PC-3 (cell line): ENCODE measurements around the gene IQCK. TPM values are rescaled to one million over a fixed set of nuclear protein-coding genes. Genes with fewer than 3 reads are reported as not detected.
A peak's percentile ranks its signal among the peaks of the same experiment; 100 is the strongest.

Experiments used
- ATAC-seq: fragments of 200-7000 bp; cut with Tn5 transposase; 2 replicates; pipeline ENCODE4 v1.9.1; 2020; ENCODE audit warnings: mild to moderate bottlenecking, moderate library complexity
- Bru-seq: library from RNA; stranded (reverse); fragments of 400-500 nt; gene quantifications from one replicate; lab custom pipeline; 2021; lab: Mats Ljungman, UMichigan
- BruChase-seq, 2 experiments: library from RNA; stranded (reverse); fragments of 400-500 nt; gene quantifications; one replicate each; lab custom pipeline; 2021; lab: Mats Ljungman, UMichigan
- BruUV-seq: library from RNA; stranded (reverse); fragments of 400-500 nt; replicated peaks from 2 replicates; lab custom pipeline; 2021; lab: Mats Ljungman, UMichigan
- CTCF ChIA-PET: fragments of 300-600 bp; sonication (Branson Sonifier 250); formaldehyde crosslinking; loops from one replicate; lab custom pipeline; 2022; ENCODE audit warnings: antibody characterized with exemption; lab: Charles Lee
- POLR2A ChIA-PET: fragments of 300-600 bp; sonication (Branson Sonifier 250); formaldehyde crosslinking; loops from one replicate; lab custom pipeline; 2022; ENCODE audit warnings: antibody characterized with exemption; ENCODE audit not compliant: unreplicated experiment; lab: Charles Lee
- DNase-seq: peaks from one replicate; pipeline ENCODE4 v3.0.0-alpha.2; 2015
- H2AFZ ChIP-seq: fragments of 300-600 bp; sonication (generic); 2 replicates; pipeline ENCODE4 v1.6.0; 2016; ENCODE audit warnings: antibody characterized with exemption, low read length
- H3F3A ChIP-seq: fragments of 300-600 bp; sonication (generic); one replicate; pipeline ENCODE4 v1.6.0; 2017; ENCODE audit warnings: antibody characterized with exemption, low read length, control low read depth, mild to moderate bottlenecking; ENCODE audit not compliant: unreplicated experiment
- H3K27ac ChIP-seq: fragments of 300-600 bp; sonication (generic); 2 replicates; pipeline ENCODE4 v1.5.1; 2016; ENCODE audit warnings: mild to moderate bottlenecking, low read length
- H3K27me3 ChIP-seq: fragments of 300-600 bp; sonication (generic); 2 replicates; pipeline ENCODE4 v1.6.1; 2016; ENCODE audit warnings: low read length, mixed read lengths
- H3K36me3 ChIP-seq: fragments of 300-600 bp; sonication (generic); 2 replicates; pipeline ENCODE4 v1.6.1; 2016; ENCODE audit warnings: low read depth, mixed run types, low read length, mixed read lengths
- H3K4me1 ChIP-seq: fragments of 300-600 bp; sonication (generic); 2 replicates; pipeline ENCODE4 v1.5.1; 2016; ENCODE audit warnings: low read length; ENCODE audit not compliant: insufficient read depth
- H3K4me2 ChIP-seq: fragments of 300-600 bp; sonication (generic); 2 replicates; pipeline ENCODE4 v1.6.0; 2016; ENCODE audit warnings: low read length
- H3K4me3 ChIP-seq: fragments of 300-600 bp; sonication (generic); 2 replicates; pipeline ENCODE4 v1.5.1; 2016; ENCODE audit warnings: mild to moderate bottlenecking, low read length, mixed read lengths
- H3K79me2 ChIP-seq: fragments of 300-600 bp; sonication (generic); 2 replicates; pipeline ENCODE4 v1.6.1; 2017; ENCODE audit warnings: low read length, mixed read lengths
- H3K9ac ChIP-seq: fragments of 300-600 bp; sonication (generic); 2 replicates; pipeline ENCODE4 v1.6.0; 2016; ENCODE audit warnings: mild to moderate bottlenecking, low read length
- H3K9me2 ChIP-seq: fragments of 300-600 bp; sonication (generic); replicated peaks from 2 replicates; pipeline ENCODE4 v1.6.1; 2016; ENCODE audit warnings: mixed run types, low read length, mixed read lengths
- H3K9me3 ChIP-seq: fragments of 300-600 bp; sonication (generic); 2 replicates; pipeline ENCODE4 v1.6.1; 2016; ENCODE audit warnings: low read length, mixed read lengths
- H4K20me1 ChIP-seq: fragments of 300-600 bp; sonication (generic); 2 replicates; pipeline ENCODE4 v1.6.1; 2016; ENCODE audit warnings: low read length, mixed read lengths
- EZH2 ChIP-seq: fragments of 300-600 bp; sonication (generic); IDR thresholded peaks from one replicate; pipeline ENCODE4 v1.6.1; 2017; ENCODE audit warnings: antibody characterized with exemption, mild to moderate bottlenecking, low read length; ENCODE audit not compliant: unreplicated experiment
- EZH2phosphoT487 ChIP-seq: fragments of 300-600 bp; sonication (generic); IDR thresholded peaks from 2 replicates; pipeline ENCODE4 v1.6.1; 2018; ENCODE audit warnings: mild to moderate bottlenecking, antibody characterized with exemption, low read length, borderline replicate concordance
- intact Hi-C: fragments of 100-400 bp; cut with micrococcal nuclease; formaldehyde crosslinking; loops from 2 replicates; pipeline ENCODE4 v1.9.0; 2023
- long read RNA-seq: library from polyadenylated mRNA; unstranded; transcript quantifications from one replicate; pipeline ENCODE4 v2.0.0, GENCODE V29; 2021; ENCODE audit not compliant: unreplicated experiment
- total RNA-seq: library from RNA; depleted of rRNA; stranded (reverse); fragments of >200 nt; gene quantifications from 2 replicates; pipeline ENCODE4 v1.2.3, GENCODE V29; 2014; rRNA removed
- TF ChIP-seq, protein P1 (sequence below): fragments of 300-600 bp; sonication (generic); conservative IDR thresholded peaks from 2 replicates; pipeline ENCODE4 v1.5.1; 2017; ENCODE audit warnings: antibody characterized with exemption, low read depth, mild to moderate bottlenecking, low read length

The IQCK gene
- total RNA-seq (3.3 and 8.9 TPM in 2 replicates), Bru-seq, nascent RNA (percentile 50 among the genes with signal in this experiment), BruChase-seq, experiment 1, labeled RNA remaining after a 6-hour chase (percentile 43 among the genes with signal in this experiment), BruChase-seq, experiment 2, labeled RNA remaining after a 2-hour chase (percentile 53 among the genes with signal in this experiment)
- long read RNA-seq, partial matches to known transcripts = 13 of 24 reads
- long read RNA-seq, other reads (novel, unspliced or antisense) = 10 of 24 reads

GRCh38 chr16:19717741-19718623, at the start of gene IQCK, which contains the start of gene KNOP1:
Gene IQCK (plus strand): TSS chr16:19718271. CDS start chr16:19718307, 36 bp downstream.
Gene KNOP1 (minus strand): TSS chr16:19718227. CDS start chr16:19715035, 3,192 bp downstream.
- peaks cover 10% of the 10 kb centered on the region; the same call in 1 of the 2 replicates for H3K36me3 ChIP-seq
- no peaks in the 10 kb centered on the region for H3K9me3 ChIP-seq
- H3K4me3 ChIP-seq = peak within 1 kb of the TSS; percentile 97
- ChIA-PET CTCF (no interaction called here), POLR2A (no interaction called here)
- H3K4me2 ChIP-seq = peak within 1 kb of the TSS; percentile 95
- H3K27me3 ChIP-seq = no peaks in the 10 kb centered on the region
- peaks cover 69% of the 10 kb centered on the region for H3K79me2 ChIP-seq
- peak within 1 kb of the TSS; percentile 97 for H3K9ac ChIP-seq
- intact Hi-C loops = loop anchor here (2.0 to 5.0 kb wide), 4 partner anchors 17 to 167 kb away; partner anchors contain the start of gene GPRC5B
- TSS peak; percentile 56 for BruUV-seq
- peaks cover 11% of the 10 kb centered on the region for H4K20me1 ChIP-seq
- H2AFZ ChIP-seq = peak within 1 kb of the TSS; percentile 96
- ATAC-seq (peak; percentile 83), DNase-seq (peak; percentile 77)
- TF ChIP-seq EZH2 (no peak), EZH2phosphoT487 (no peak)
- TF ChIP-seq, protein P1, sequence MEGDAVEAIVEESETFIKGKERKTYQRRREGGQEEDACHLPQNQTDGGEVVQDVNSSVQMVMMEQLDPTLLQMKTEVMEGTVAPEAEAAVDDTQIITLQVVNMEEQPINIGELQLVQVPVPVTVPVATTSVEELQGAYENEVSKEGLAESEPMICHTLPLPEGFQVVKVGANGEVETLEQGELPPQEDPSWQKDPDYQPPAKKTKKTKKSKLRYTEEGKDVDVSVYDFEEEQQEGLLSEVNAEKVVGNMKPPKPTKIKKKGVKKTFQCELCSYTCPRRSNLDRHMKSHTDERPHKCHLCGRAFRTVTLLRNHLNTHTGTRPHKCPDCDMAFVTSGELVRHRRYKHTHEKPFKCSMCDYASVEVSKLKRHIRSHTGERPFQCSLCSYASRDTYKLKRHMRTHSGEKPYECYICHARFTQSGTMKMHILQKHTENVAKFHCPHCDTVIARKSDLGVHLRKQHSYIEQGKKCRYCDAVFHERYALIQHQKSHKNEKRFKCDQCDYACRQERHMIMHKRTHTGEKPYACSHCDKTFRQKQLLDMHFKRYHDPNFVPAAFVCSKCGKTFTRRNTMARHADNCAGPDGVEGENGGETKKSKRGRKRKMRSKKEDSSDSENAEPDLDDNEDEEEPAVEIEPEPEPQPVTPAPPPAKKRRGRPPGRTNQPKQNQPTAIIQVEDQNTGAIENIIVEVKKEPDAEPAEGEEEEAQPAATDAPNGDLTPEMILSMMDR = no peak
- no peaks in the 10 kb centered on the region for H3F3A ChIP-seq
- H3K9me2 ChIP-seq = no peaks in the 10 kb centered on the region
- peak within 1 kb of the TSS; percentile 73 for H3K27ac ChIP-seq
- H3K4me1 ChIP-seq = peaks cover 22% of the 10 kb centered on the region

DNA sequence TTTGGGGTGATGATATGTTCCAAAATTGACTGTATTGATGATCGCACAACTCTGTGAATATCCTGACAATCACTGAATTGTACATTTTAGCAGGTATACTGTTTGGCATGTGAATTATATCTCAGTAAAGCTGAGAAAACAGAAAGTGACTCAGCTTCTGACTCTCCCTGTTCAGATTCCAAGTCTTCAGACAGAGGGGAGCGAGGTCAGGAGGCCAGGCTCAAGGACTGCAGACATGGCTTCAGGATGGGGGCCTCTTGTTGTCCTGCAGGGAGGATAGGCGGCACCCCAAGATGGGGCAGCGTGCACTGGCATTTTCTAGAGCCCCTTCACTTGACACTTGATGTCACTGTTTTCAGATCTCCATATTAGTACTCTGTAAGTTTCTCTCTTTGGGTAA, 45.7 kb upstream of the IQCK start:
- Histone ChIP-seq H3K27me3 (no peaks in the 10 kb centered on the region), H3K9me3 (no peaks in the 10 kb centered on the region), H3K9me2 (no peaks in the 10 kb centered on the region), H3K4me3 (no peak overlapping the region), H3F3A (no peaks in the 10 kb centered on the region), H3K4me1 (no peaks in the 10 kb centered on the region), H4K20me1 (no peaks in the 10 kb centered on the region), H3K27ac (no peak overlapping the region), H3K79me2 (no peaks in the 10 kb centered on the region), H2AFZ (no peak overlapping the region), H3K9ac (no peak overlapping the region), H3K36me3 (no peaks in the 10 kb centered on the region), H3K4me2 (no peak overlapping the region)
- ChIA-PET CTCF (no interaction called here), POLR2A (no interaction called here)
- intact Hi-C loops = no loop called here
- DNase-seq (no peak), ATAC-seq (no peak)
- no TSS peak for BruUV-seq
- TF ChIP-seq EZH2 (no peak), EZH2phosphoT487 (no peak)
- TF ChIP-seq, protein P1 = no peak
